HG03378 (cell line): ENCODE measurements around the gene NRCAM.

Experiments
- ATAC-seq: cut with Tn5 transposase; IDR thresholded peaks from one replicate; pipeline ENCODE4 v1.9.1; 2021; ENCODE audit warnings: mild to moderate bottlenecking, moderate library complexity; ENCODE audit not compliant: unreplicated experiment

Gene NRCAM

GRCh38 chr7:108167460-108167859 lies 288.8 kb downstream of the NRCAM start:
- ATAC-seq, result no peak

- ATAC-seq, result no peak
Measured at GRCh38 chr7:108166687-108167086, 289.5 kb downstream of the NRCAM start.

GRCh38 chr7:108165723-108166122 lies 290.5 kb downstream of the NRCAM start:
- no peak for ATAC-seq

GRCh38 chr7:108164946-108165345 lies 291.3 kb downstream of the NRCAM start:
- no peak for ATAC-seq

- no peak for ATAC-seq
Measured at GRCh38 chr7:108164342-108164741, 291.9 kb downstream of the NRCAM start.

GRCh38 chr7:108158776-108159175 lies 297.5 kb downstream of the NRCAM start:
- no peak for ATAC-seq

- no peak for ATAC-seq
Measured at GRCh38 chr7:108157606-108158335, 298.5 kb downstream of the NRCAM start.

- ATAC-seq, result no peak
Measured at GRCh38 chr7:108156897-108157605, 299.2 kb downstream of the NRCAM start.

GRCh38 chr7:108152198-108152597 lies 304.0 kb downstream of the NRCAM start:
- no peak for ATAC-seq

- no peak for ATAC-seq
Measured at GRCh38 chr7:108149908-108150307, 306.3 kb downstream of the NRCAM start.

GRCh38 chr7:108149119-108149518 lies 307.1 kb downstream of the NRCAM start:
- ATAC-seq, result no peak

- no peak for ATAC-seq
Measured at GRCh38 chr7:108147031-108147563, 309.1 kb downstream of the NRCAM start.

GRCh38 chr7:108146070-108146842 lies 310.0 kb downstream of the NRCAM start:
- ATAC-seq, result no peak

GRCh38 chr7:108145401-108145800 lies 310.8 kb downstream of the NRCAM start:
- ATAC-seq, result no peak

- ATAC-seq, result no peak
Measured at GRCh38 chr7:108144931-108145330, 311.3 kb downstream of the NRCAM start.

- ATAC-seq, result no peak
Measured at GRCh38 chr7:108143658-108144420, 312.4 kb downstream of the NRCAM start.

- no peak for ATAC-seq
Measured at GRCh38 chr7:108142675-108143259, 313.5 kb downstream of the NRCAM start.

- no peak for ATAC-seq
Measured at GRCh38 chr7:108142180-108142579, 314.1 kb downstream of the NRCAM start.

- no peak for ATAC-seq
Measured at GRCh38 chr7:108140671-108141070, 315.6 kb downstream of the NRCAM start.

GRCh38 chr7:108138911-108139310 lies 317.3 kb downstream of the NRCAM start:
- ATAC-seq, result no peak
